Ovary (tissue), 3 donors: Measurements from ENCODE around the gene PYDC1.

ENCODE experiments used
- CTCF ChIP-seq, 3 donors: fragments of 450-650 bp in 2 of 3; fragments of 200-600 bp in 1 of 3; IDR thresholded peaks; one replicate each; pipeline versions ENCODE4 v1.5.1 to v1.8.0; 2016 to 2022; ENCODE audit warnings: antibody characterized with exemption in 3 of 3, mild to moderate bottlenecking in 1 of 3
- EP300 ChIP-seq: sonication (generic); formaldehyde crosslinking; IDR thresholded peaks from one replicate; pipeline ENCODE4 v1.6.1; 2017; ENCODE audit warnings: antibody characterized with exemption
- POLR2A ChIP-seq: fragments of 450-650 bp; IDR thresholded peaks from one replicate; pipeline ENCODE4 v1.6.1; 2017; ENCODE audit warnings: antibody characterized with exemption, mild to moderate bottlenecking, moderate library complexity
- donor health status: DM: no; HTN: no; CAD: no.

- no peak for TF ChIP-seq CTCF (IDR thresholded peaks at IDR 0.05)
- no peak for TF ChIP-seq POLR2A
- TF ChIP-seq EP300, result no peak
These were observed 48.7 kb upstream of the PYDC1 start for GRCh38 chr16:31265329-31266245.
